Measurements from ENCODE around the gene TRAP1.

Gene TRAP1

DNA sequence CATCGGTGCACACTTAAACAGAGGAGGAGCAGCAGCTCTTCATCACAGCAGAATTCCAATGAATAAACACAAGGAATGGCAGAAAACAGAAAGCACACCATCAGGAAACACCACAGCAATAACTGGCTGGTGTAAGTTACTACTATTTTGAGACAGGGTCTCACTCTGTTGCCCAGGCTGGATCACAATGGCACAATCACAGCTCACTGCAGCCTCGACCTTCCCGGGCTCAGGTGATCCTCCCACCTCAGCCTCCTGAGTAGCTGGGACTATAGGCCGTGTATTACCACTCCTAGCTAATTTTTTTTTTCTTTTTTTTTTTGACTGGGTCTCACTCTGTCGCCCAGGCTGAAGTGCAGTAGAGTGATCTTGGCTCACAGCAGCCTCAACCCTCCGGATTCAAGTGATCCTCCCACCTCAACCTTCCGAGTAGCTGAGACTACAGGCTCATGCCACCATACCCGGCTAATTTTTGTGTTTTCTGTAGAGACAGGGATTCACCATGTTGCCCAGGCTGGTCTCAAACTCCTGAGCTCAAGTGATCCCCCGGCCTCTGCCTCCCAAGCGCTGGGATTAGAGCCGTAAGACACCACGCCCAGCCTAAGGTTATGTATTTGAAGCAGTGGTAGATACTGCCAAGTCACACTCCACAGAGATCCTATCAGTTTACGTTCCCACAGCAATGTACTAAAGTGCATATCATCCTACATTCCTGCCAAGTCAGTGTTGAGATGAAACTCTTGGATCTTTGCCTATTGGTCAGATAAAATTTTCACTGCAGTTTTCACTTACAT lies 20.7 kb downstream of the TRAP1 start:
- no peak overlapping the region for H3K4me3 ChIP-seq
- H3K9me3 ChIP-seq (ENCODE audit: low read depth, low read length): no peaks in the 10 kb centered on the region
- no peak for TF ChIP-seq POLR2AphosphoS5 (IDR thresholded peaks at IDR 0.05; ENCODE audit: borderline replicate concordance, low read depth, low read length)
- no peak for TF ChIP-seq FOXP2 (optimal IDR thresholded peaks at IDR 0.05; ENCODE audit: control extremely low read depth, extremely low read length, insufficient read depth)
- TF ChIP-seq EZH2 (IDR thresholded peaks at IDR 0.05): no peak
- peaks cover 20% of the 10 kb centered on the region for H3K36me3 ChIP-seq (ENCODE audit: insufficient read depth, low read length)
- peak overlapping the region; percentile 39 for H3K27ac ChIP-seq
- H3K9ac ChIP-seq (ENCODE audit: insufficient read length): no peak overlapping the region
- DNase-seq (ENCODE audit: low read depth, low spot score): no peak

- H3K27ac ChIP-seq: peak overlapping the region; percentile 39; the same call in 1 of the 2 replicates
- H3K36me3 ChIP-seq (ENCODE audit: insufficient read depth, low read length): peaks cover 19% of the 10 kb centered on the region; the same call in 1 of the 2 replicates
- no peak overlapping the region for H3K9ac ChIP-seq (ENCODE audit: insufficient read length)
- no peak for DNase-seq (ENCODE audit: low read depth, low spot score)
- H3K9me3 ChIP-seq (ENCODE audit: low read depth, low read length): no peaks in the 10 kb centered on the region
- H3K4me3 ChIP-seq: no peak overlapping the region
- TF ChIP-seq FOXP2 (optimal IDR thresholded peaks at IDR 0.05; ENCODE audit: control extremely low read depth, extremely low read length, insufficient read depth) (no peak), POLR2AphosphoS5 (IDR thresholded peaks at IDR 0.05; ENCODE audit: borderline replicate concordance, low read depth, low read length) (no peak; the same call in 1 of the 2 replicates), EZH2 (IDR thresholded peaks at IDR 0.05) (no peak)
Observed at GRCh38 chr16:3695610-3696369, 21.5 kb downstream of the TRAP1 start.

DNA sequence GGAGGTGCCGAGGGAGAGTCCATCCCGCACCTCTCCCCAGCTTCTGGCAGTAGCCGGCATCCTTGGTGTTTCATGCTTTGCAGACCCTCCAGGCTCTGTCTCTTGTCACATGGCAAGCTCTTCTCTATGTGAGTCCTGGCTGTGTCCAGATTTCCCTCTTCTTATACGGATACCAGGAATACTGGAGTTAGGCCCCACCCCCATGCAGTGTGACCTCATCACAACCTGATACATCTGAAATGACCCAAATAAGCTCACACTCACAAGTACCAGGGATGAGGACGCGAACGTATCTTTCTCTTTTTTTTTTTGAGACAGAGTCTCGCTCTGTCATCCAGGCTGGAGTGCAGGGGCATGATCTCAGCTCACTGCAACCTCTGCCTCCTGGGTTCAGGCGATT lies 23.3 kb downstream of the TRAP1 start:
- H3K9me3 ChIP-seq (ENCODE audit: low read depth, low read length): no peaks in the 10 kb centered on the region
- H3K36me3 ChIP-seq (ENCODE audit: insufficient read depth, low read length): peaks cover 24% of the 10 kb centered on the region
- DNase-seq (ENCODE audit: low read depth, low spot score): no peak
- TF ChIP-seq FOXP2 (optimal IDR thresholded peaks at IDR 0.05; ENCODE audit: control extremely low read depth, extremely low read length, insufficient read depth): no peak
- no peak for TF ChIP-seq POLR2AphosphoS5 (IDR thresholded peaks at IDR 0.05; ENCODE audit: borderline replicate concordance, low read depth, low read length)
- 0 out of 2 replicates have a peak overlapping the region, but pooled peaks have one; percentile 19 for H3K27ac ChIP-seq
- no peak overlapping the region for H3K9ac ChIP-seq (ENCODE audit: insufficient read length)
- H3K4me3 ChIP-seq: no peak overlapping the region

DNA sequence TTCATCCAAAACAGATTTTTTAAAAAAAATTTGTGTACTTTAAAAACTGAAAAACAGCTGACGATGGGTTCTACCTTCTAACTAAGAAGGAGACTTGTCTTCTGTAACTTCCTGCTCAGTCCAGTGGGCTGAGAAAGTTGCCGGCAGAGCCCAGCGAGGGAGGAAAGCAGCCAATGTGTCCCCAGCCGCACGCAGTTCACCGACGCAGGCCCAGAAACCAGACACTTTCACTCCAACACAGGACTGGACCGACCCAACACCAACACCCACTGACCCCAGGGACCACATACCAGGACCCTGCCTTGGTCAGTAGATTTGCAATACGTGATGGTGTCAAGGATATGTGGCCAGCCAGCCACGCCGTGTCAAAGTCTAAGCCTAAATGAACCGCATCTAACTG lies 25.6 kb downstream of the TRAP1 start:
- no peaks in the 10 kb centered on the region for H3K9me3 ChIP-seq (ENCODE audit: low read depth, low read length)
- H3K27ac ChIP-seq: peak overlapping the region; percentile 67
- peaks cover 41% of the 10 kb centered on the region for H3K36me3 ChIP-seq (ENCODE audit: insufficient read depth, low read length)
- H3K4me3 ChIP-seq: no peak overlapping the region
- no peak for DNase-seq (ENCODE audit: low read depth, low spot score)
- TF ChIP-seq FOXP2 (optimal IDR thresholded peaks at IDR 0.05; ENCODE audit: control extremely low read depth, extremely low read length, insufficient read depth) (no peak), POLR2AphosphoS5 (IDR thresholded peaks at IDR 0.05; ENCODE audit: borderline replicate concordance, low read depth, low read length) (no peak), EZH2 (IDR thresholded peaks at IDR 0.05) (no peak)
- H3K9ac ChIP-seq (ENCODE audit: insufficient read length): no peak overlapping the region

DNA sequence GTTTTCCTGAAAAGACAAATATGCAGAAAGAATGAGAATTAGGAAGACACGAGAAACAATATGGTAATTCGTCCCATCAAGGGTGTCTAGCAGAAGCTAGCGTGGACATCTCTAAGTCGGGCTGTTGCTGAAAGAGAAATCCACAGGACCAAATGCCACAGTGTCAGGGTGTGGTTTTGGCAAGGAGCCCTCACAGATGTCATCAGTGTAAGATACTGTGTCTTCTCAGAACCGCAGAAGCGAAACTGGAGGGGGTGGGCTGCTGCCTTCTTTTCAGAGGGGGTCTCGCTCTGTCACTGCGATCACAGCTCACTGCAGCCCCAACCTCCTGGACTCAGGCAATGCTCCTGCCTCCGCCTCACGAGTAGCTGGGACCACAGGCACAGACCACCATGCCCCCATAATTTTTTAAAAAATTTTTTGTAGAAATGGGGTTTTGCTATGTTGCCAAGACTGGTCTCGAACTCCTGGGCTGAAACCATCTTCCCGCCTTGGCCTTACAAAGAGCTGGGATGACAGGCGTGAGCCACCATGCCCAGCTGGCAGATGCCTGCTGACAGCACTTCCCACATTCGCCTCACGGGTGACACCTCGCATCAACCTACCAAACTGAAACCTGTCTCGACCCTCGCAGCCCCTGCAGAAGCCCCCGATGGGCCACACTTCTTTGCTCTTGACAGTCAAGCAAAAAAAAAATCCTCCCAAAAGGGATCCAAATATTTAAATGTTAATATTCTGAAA lies 26.2 kb downstream of the TRAP1 start:
- peak overlapping the region; percentile 53 for H3K4me3 ChIP-seq
- H3K9ac ChIP-seq (ENCODE audit: insufficient read length): no peak overlapping the region
- peak overlapping the region; percentile 67 for H3K27ac ChIP-seq
- TF ChIP-seq FOXP2 (optimal IDR thresholded peaks at IDR 0.05; ENCODE audit: control extremely low read depth, extremely low read length, insufficient read depth) (no peak), POLR2AphosphoS5 (IDR thresholded peaks at IDR 0.05; ENCODE audit: borderline replicate concordance, low read depth, low read length) (no peak), EZH2 (IDR thresholded peaks at IDR 0.05) (no peak)
- H3K36me3 ChIP-seq (ENCODE audit: insufficient read depth, low read length): peaks cover 47% of the 10 kb centered on the region
- no peaks in the 10 kb centered on the region for H3K9me3 ChIP-seq (ENCODE audit: low read depth, low read length)
- no peak for DNase-seq (ENCODE audit: low read depth, low spot score)

DNA sequence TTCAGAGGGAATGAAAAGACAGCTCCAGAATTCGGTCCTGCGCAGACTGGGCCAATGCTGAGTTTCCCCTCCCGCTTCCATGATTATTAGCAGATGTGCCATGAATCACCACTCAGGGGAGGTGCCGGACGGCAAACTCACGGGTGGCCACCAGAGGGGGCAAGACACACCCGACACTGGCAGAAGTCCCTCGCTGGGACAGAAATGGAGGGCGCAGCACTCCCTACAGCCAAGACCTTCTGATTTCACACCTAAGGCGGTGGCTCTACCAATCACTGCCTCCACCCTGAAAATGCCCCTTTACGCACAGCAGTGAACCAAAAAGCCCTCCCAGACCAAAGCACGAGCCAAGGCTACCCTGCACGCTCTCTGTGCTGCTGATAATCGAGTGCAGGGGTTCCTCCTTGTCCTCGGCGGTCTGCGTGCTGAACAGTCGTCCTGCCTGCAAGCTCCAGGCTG lies 26.8 kb downstream of the TRAP1 start:
- Histone ChIP-seq H3K9me3 (ENCODE audit: low read depth, low read length) (no peaks in the 10 kb centered on the region), H3K27ac (peak overlapping the region; percentile 67), H3K9ac (ENCODE audit: insufficient read length) (no peak overlapping the region), H3K4me3 (peak overlapping the region; percentile 53), H3K36me3 (ENCODE audit: insufficient read depth, low read length) (peaks cover 54% of the 10 kb centered on the region)
- DNase-seq (ENCODE audit: low read depth, low spot score): peak; percentile 80
- TF ChIP-seq FOXP2 (optimal IDR thresholded peaks at IDR 0.05; ENCODE audit: control extremely low read depth, extremely low read length, insufficient read depth) (no peak), EZH2 (IDR thresholded peaks at IDR 0.05) (no peak), POLR2AphosphoS5 (IDR thresholded peaks at IDR 0.05; ENCODE audit: borderline replicate concordance, low read depth, low read length) (no peak; the same call in 1 of the 2 replicates)

- Histone ChIP-seq H3K4me3 (no peak overlapping the region), H3K36me3 (ENCODE audit: insufficient read depth, low read length) (peaks cover 55% of the 10 kb centered on the region), H3K9ac (ENCODE audit: insufficient read length) (no peak overlapping the region), H3K27ac (peak overlapping the region; percentile 77), H3K9me3 (ENCODE audit: low read depth, low read length) (no peaks in the 10 kb centered on the region)
- TF ChIP-seq EZH2 (IDR thresholded peaks at IDR 0.05) (no peak), POLR2AphosphoS5 (IDR thresholded peaks at IDR 0.05; ENCODE audit: borderline replicate concordance, low read depth, low read length) (no peak), FOXP2 (optimal IDR thresholded peaks at IDR 0.05; ENCODE audit: control extremely low read depth, extremely low read length, insufficient read depth) (no peak)
- no peak for DNase-seq (ENCODE audit: low read depth, low spot score)
Observed at GRCh38 chr16:3689731-3690130, 27.6 kb downstream of the TRAP1 start.
